NCI-H2171 (cell line): ENCODE results near the gene TSEN34.
"Not testable (repeated sequence)": the region's sequence is repeated elsewhere in the genome, so short reads cannot be mapped to it uniquely, and the experiment has no call there.

Experiments
- DNase-seq: peaks from one replicate; lab custom pipeline; 2025; lab: John Stamatoyannopoulos, UW

Gene TSEN34

GRCh38 chr19:54188215-54188871 lies 2.8 kb upstream of the TSEN34 start:
- DNase-seq: no peak

GRCh38 chr19:54189145-54189734 lies 1.9 kb upstream of the TSEN34 start, which contains the start of gene MBOAT7:
MBOAT7 (minus strand) TSS chr19:54189580; CDS start chr19:54188508, 1,072 bp downstream.
- peak; percentile 60 for DNase-seq

DNA sequence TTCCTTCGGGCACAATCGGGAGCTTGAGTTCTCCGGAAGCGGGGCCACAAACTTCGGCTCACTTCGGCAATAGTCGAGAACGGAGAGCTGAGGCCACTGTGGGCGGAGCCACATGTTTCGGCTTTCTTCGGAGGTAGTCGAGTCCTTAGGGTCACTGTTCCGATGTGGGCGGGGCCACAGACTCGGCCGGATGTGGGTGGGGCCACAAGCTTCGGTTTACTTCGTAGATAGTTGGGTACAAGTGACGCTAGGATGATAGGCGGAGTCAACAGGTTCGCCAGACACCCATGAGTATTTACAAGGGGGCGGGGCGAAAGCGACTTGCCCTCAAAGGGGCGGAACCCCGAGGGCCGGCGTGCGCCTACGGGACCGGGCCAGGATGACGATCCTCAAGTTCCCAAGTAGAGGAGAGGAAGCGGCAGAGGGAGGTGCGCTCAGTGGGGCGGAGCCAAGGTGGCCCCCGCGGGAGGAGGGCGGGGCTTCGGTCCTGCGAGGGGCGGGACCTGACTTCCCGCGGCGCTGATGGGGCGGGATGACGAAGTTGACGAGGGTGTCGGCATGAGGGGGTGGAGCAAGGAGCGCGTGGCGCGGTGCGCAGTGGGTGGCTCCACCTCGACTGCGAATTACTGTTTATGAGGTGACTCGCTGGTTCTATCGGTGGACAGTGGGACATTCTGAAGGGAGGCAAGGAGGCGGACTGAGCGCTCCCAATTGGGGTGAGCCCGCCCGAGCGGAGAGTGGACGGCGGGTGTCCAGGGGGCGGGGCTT lies 1.2 kb upstream of the TSEN34 start:
- peak; percentile 100 for DNase-seq

DNA sequence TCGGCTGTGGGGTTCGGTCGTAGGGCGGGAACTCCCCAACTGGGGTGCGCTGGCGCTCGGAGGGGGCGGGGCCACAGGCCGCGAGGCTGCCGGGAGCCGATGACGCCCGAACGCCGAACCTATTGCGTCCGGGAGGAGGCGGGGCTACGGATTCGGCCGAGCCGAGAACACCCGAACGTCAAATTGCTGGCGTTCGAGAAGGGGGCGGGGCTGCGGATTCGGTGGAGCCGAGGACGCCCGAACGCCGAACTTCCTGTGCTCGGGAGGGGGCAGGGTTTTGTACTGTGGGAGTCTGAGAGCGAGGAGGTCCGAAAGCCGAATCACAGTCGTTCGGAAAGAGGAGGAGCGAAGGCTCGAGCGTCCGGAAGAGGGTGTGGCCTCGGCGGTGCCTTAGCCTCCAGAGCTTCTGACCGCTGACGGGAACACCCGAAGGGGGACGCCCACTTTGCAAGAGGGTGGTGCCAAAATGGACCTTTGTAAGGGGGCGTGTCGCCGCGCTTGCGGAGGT lies 551 bp upstream of the TSEN34 start:
- DNase-seq: peak; percentile 98

GRCh38 chr19:54191811-54192453 lies 824 bp downstream of the TSEN34 start:
- no peak for DNase-seq

DNA sequence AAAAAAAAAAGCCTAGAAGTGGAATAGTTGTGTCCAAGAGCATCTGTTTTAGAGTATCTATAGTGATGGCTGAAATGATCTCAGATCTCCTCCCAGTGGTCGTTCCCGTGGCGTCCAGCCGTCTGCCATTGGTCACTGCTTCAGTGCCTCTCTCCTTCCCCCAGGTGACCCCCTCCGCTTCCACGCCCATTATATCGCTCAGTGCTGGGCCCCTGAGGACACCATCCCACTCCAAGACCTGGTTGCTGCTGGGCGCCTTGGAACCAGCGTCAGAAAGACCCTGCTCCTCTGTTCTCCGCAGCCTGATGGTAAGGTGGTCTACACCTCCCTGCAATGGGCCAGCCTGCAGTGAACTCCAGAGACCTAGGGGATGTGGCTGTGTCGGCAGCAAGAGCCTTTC lies 1.9 kb downstream of the TSEN34 start:
- DNase-seq: no peak

GRCh38 chr19:54194463-54194862 lies 3.4 kb downstream of the TSEN34 start:
- not testable (repeated sequence) for DNase-seq

GRCh38 chr19:54196536-54196935 lies 5.4 kb downstream of the TSEN34 start:
- DNase-seq: no peak

GRCh38 chr19:54197121-54197520 lies 6.0 kb downstream of the TSEN34 start:
- DNase-seq: no peak

DNA sequence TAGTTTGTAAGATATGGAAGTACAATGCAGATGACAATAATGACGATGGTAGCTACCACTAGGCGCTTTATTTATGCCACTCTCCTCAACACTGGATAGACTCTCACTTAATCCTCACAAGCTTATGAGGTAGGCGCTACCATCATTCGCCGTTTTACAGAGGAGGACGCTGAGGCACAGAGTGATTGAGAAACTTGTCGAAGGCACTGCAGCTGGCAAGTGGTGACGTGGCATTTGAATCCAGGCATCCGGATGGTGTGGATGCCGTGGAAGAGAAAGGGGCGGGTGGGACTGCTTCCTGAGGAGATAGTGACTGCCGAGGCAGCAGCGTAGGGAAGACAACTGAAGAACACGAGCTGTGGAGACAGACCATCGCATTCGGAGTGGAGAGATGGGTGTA lies 8.3 kb downstream of the TSEN34 start:
- DNase-seq: no peak

DNA sequence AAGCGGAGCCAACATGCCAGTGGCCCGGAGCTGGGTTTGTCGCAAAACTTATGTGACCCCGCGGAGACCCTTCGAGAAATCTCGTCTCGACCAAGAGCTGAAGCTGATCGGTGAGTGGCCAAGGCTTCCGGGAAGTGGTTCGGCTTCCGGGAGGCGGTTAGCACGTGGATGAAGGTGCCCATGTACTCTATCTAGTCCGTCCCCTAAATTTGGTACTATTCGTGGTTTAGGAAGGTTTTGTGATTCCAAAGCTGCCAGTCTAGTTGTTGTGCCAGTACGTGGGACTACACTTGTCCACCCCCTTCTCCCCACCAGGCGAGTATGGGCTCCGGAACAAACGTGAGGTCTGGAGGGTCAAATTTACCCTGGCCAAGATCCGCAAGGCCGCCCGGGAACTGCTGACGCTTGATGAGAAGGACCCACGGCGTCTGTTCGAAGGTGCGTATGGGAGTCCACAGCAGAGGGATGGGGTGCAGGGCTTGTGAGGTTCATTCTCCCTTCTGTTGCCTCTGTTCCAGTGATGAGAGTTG lies 10.1 kb downstream of the TSEN34 start:
- no peak for DNase-seq

- DNase-seq: no peak
Observed at GRCh38 chr19:54201980-54202379, 10.9 kb downstream of the TSEN34 start.

DNA sequence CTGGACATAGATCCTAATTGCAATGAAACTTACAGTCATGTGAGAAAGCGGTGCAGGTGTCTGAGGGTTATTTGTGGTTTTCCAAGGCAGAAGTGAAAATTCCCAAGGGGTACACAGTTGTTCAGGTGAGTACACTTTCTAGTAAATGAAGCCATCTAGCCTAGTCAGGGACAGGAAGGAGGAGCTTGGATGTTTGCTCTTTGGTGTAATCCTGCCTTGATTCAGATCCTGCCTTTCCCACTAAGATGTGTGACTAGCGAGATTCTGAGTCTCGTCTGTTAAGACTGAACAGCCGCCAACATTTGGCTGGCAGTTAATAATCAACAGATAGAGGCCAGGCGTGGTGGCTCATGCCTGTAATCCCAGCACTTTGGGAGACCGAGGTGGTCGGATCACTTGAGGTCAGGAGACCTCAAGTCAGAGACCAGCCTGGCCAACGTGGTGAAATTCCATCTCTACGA lies 12.1 kb downstream of the TSEN34 start:
- DNase-seq: no peak

DNA sequence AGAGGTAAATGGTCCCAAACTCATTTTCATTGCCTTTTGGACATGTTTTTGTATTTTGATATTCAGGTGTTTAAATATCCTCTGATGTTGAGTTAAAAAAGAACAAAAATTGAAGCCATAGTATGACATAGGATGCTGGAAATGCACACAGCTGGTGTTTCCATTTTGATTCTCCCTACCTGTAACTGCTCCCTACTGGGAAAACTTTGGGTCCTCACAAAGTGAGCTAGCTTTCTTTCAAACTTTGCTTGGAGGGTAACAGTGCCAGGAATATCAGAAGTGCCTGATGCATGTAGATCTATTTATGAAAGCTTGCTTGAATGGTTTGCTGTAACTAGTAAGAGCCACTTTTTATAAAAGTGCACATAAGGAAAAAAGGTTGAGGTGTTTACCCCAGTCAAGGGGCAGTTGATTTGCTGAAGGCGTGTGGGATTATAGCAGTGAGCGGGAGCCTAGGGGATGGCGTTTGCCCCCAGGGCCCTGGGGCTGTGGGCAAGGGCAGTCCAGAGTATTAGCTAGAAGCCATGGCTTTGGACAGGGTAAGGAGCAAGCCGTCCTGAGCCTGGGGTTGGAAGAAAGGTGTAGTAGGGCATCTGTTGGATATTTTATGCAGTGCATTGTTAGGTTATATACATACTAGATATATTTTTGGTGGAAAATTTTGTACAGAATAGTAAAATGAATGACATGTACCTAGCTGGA lies 13.8 kb downstream of the TSEN34 start:
- DNase-seq: no peak

- no peak for DNase-seq
Observed at GRCh38 chr19:54206030-54206830, 15.1 kb downstream of the TSEN34 start.

GRCh38 chr19:54206831-54207177 lies 15.7 kb downstream of the TSEN34 start:
- no peak for DNase-seq

DNA sequence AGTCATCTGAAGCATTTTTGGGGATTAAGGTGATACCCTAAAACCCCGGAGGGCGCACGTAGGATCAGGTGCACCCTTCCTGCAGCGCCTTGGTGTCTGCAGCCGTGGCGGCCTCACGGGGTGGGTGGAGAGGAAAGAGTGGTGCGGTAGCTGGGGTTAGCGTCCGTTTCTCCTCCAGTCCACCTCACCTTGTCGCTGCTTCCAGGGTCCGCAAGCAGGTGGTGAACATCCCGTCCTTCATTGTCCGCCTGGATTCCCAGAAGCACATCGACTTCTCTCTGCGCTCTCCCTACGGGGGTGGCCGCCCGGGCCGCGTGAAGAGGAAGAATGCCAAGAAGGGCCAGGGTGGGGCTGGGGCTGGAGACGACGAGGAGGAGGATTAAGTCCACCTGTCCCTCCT lies 16.1 kb downstream of the TSEN34 start:
- not testable (repeated sequence) for DNase-seq

DNA sequence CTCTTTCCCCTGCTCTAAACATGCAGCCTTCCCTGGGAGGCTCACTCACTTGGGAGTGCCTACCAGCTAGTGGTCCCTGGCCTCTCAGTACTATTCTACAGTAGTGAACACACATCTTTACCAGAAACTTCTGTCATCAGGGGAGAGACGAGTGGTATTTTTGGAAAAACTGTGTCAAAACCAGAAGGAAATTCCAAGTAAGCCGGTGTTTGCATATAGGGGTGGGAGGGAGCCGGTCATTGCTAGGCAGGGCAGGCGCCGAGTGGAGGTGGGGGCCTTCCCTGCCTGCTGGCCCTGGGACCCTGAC lies 16.5 kb downstream of the TSEN34 start:
- DNase-seq: no peak

DNA sequence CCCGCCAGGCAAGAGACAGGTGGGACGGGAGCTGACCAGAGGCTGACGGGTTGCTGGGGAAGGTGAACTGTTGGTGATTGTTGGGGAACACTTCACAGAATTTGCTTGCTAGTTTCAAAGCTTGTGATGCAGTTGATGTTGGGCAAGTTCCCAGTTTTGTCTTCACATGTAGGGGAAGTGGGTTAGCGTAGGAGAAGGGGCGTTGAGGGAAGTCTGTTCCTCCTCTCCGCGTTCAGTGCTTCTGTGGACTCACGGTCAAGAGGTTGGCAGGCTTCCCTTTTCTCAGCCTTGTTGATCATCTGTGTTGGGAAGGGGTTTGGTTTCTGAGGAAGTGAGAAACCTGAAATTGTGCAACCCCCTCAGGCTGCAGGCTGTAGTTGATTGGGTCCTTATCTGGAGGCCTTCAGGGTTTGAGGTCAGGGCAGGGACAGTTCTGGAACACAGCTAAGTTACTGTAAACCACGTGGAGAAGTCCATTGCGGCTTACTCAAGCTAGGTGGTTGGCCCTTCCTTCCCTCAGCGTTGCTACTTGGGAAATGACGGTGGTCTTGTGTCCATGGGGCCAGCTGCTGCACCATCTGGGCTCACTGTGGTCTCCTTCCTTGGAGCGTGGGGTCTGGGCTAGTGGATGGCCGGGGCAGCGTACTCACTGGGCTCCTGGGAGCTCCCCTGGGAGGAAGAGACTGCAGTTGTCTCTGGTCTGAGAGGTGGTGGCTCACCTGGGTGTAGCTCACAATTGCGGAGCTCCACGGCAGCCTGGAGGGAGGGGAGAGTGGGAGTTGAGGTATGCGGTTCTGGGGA lies 17.1 kb downstream of the TSEN34 start:
- no peak for DNase-seq

GRCh38 chr19:54208784-54209057 lies 17.6 kb downstream of the TSEN34 start:
- DNase-seq: no peak
